Measurements from ENCODE around the gene ATP1A4. TPM values are rescaled to one million over a fixed set of nuclear protein-coding genes. Genes with fewer than 3 reads are reported as not detected.

ATP1A4 gene
- polyA plus RNA-seq, 3 donors: 0.11 to 0.32 (median 0.12) TPM

DNA sequence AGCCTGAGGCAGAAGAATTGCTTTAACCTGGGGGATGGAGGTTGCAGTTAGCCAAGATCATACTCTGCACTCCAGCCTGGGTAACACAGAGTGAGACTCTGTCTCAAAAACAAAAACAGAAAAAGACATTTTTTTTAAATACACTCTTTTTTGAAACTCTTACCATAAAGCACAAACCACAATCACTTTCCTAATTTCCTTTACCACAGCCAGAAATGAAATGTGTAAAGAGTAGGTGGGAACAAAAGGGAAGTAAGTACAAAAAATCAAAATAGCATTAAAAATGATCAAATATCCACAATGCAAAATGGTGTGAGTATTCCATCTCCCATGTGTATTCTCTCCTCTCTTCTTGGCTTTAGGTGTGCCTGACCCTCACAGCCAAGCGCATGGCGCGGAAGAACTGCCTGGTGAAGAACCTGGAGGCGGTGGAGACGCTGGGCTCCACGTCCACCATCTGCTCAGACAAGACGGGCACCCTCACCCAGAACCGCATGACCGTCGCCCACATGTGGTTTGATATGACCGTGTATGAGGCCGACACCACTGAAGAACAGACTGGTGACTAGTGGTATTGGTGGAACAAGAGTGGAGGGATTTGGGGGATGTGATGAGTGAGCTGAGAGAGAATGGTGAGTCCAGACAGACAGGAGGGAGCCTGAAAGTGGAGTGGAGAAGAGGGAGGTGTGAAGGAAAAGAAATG is 14.9 kb downstream of the ATP1A4 start:
- DNase-seq (ENCODE audit: extremely low read depth in 1 of 11, low read depth in 9 of 11, low spot score in 4 of 11): no peak

GRCh38 chr1:160167056-160167455 is 15.7 kb downstream of the ATP1A4 start:
- DNase-seq (ENCODE audit: extremely low read depth in 1 of 11, low read depth in 9 of 11, low spot score in 4 of 11): no peak

GRCh38 chr1:160167580-160167979 is 16.2 kb downstream of the ATP1A4 start:
- no peak for DNase-seq (ENCODE audit: extremely low read depth in 1 of 11, low read depth in 9 of 11, low spot score in 4 of 11)

DNA sequence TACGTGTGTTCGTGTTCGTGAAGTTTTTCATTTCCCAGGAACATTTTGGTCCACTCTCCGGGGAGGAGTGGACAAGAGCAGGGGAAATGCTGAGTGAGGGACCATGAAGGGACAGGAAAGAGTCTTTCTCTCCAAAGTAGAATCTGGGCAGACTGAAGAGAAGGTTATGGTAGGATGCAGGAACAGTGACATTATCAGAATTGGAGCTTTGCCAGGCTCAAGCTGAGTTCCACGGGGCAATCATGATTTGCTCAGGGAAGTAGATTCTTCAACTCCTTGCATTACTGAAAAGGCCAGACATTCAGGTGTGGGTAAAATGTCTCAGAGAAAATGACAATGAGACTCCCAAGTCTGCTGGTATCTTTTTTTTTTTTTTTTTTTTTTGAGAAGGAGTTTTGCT is 16.6 kb downstream of the ATP1A4 start:
- no peak for DNase-seq (ENCODE audit: extremely low read depth in 1 of 11, low read depth in 9 of 11, low spot score in 4 of 11)

DNA sequence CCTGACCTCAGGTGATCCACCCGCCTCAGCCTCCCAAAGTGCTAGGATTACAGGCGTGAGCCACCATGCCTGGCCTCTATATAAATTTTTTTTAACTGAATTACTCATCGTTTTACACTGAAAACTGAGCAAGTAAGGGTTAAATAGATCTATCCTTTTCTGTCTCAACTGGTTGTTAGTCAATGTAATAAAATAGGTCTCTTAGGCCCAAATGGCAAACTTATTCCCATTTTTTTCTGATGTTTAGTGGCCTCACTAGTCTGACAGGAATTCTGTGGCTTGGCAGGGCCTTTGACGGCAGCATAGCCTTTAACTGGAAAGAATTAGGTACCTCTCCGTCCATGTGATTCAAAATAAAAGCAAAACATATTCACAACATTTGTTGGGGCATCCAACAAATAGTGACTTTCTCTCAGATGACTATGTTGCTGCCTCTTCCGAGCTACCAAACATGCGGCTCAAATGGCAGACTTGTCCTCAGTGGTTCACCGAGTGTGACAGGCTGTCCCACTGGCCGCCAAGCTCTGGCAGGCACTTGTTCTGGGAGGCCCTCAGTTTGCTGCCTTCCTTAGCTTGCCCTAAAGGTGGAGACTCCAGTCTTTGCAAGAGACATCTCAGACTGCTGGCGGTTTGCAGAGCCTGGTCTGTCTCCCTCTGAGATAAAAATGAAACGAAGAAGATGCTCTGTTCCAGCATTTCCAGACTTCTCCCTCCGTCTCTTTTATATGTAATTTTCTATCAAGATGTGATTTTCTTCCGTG is 17.4 kb downstream of the ATP1A4 start:
- no peak for DNase-seq (ENCODE audit: extremely low read depth in 1 of 11, low read depth in 9 of 11, low spot score in 4 of 11)

DNA sequence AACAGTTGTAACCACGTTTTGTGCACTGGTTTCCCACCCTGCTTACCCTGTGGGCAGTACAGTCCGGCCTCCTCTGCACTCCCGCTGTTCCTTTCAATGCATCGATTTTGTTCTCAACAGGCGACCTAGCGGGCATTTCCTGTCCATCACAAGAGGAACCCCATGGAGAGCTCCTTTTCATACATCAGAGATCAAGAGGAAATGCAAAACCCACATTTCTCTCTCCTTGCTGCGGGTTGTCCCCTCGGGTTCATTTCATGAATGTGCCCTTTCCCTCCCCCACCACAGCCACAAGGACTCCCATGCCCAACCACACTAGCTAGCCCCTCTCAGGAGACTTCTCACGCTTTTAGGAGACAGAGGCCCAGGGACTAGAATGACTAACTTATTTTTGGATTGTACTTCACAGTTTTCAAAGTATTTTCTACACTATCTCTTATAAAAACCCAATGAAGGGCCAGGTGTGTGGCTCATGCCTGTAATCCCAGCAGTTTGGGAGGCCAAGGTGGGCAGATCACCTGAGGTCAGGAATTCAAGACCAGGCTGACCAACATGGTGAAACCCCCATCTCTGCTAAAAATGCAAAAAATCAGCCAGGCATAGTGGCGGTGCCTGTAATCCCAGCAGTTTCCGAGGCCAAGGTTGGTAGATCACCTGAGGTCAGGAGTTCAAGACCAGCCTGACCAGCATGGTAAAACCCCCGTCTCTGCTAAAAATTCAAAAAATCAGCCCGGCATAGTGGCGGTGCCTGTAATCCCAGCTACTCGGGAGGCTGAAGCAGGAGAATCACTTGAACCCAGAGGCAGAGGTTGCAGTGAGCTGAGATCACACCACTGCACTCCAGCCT is 18.4 kb downstream of the ATP1A4 start:
- no peak for DNase-seq (ENCODE audit: extremely low read depth in 1 of 11, low read depth in 9 of 11, low spot score in 4 of 11)

DNA sequence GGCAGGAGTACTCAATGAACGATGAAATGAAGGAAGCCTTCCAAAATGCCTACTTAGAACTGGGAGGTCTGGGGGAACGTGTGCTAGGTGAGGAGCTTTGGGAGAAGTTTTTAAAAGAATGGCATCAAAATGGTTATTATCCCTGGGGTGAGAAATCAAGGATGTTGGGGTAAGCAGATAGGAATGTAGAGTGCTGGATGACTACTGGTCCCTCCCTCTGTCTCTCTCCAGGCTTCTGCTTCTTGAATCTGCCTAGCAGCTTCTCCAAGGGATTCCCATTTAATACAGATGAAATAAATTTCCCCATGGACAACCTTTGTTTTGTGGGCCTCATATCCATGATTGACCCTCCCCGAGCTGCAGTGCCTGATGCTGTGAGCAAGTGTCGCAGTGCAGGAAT is 20.0 kb downstream of the ATP1A4 start:
- no peak for DNase-seq (ENCODE audit: extremely low read depth in 1 of 11, low read depth in 9 of 11, low spot score in 4 of 11)

GRCh38 chr1:160171980-160172379 is 20.6 kb downstream of the ATP1A4 start:
- no peak for DNase-seq (ENCODE audit: extremely low read depth in 1 of 11, low read depth in 9 of 11, low spot score in 4 of 11)

DNA sequence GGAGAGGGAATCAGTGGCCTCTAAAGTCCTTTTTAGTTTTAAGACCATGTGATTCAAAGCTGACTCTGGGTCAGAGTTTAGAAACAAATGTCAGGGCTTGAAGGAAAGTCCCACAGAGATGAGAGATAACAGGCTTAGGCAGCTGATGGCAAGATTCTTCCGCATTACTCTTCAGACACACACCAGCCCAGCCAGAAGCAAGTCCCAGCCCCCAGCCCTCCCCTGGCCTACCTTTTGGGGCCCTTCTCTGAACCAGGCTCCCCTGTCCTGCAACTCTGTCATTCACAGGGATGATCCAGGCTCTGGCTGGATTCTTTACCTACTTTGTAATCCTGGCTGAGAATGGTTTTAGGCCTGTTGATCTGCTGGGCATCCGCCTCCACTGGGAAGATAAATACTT is 25.8 kb downstream of the ATP1A4 start:
- no peak for DNase-seq (ENCODE audit: extremely low read depth in 1 of 11, low read depth in 9 of 11, low spot score in 4 of 11)

GRCh38 chr1:160177667-160178066 is 26.3 kb downstream of the ATP1A4 start:
- no peak for DNase-seq (ENCODE audit: extremely low read depth in 1 of 11, low read depth in 9 of 11, low spot score in 4 of 11)

GRCh38 chr1:160178731-160179130 is 27.3 kb downstream of the ATP1A4 start:
- DNase-seq (ENCODE audit: extremely low read depth in 1 of 11, low read depth in 9 of 11, low spot score in 4 of 11): no peak

DNA sequence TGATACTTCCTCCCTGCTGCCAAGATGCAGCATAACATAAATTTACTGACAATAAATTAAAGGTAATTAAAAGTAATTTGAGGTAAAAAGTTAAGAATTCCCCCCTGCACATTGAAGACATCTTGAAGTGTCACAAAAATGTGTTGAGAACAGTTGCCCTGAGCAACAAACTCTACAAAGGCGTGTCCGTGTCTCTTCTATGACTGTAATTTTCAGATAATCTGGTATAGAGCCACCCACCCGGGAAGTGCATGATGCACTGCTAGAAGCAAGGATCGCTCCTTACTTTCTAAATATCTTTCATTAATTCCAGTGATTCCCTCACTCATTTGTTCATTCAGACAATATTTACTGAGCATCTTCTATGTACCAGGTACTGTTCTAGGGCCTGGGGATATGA is 27.9 kb downstream of the ATP1A4 start:
- no peak for DNase-seq (ENCODE audit: extremely low read depth in 1 of 11, low read depth in 9 of 11, low spot score in 4 of 11)

DNA sequence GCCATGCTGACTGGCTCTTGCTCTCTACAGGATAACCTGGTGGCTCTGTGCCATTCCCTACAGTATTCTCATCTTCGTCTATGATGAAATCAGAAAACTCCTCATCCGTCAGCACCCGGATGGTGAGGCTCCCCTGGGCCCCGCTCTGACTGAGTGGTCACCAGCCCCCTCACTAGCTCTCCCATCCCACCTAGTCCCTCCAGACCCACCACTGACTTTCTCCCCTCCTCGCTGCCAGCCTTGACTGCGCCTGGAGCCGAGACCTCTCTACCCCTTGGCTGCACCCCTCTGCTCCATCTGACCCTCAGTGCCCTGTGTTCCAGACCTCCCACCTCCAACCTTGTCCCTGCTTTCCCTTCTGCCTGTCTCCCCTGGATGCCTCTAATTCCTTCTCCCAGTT is 34.8 kb downstream of the ATP1A4 start:
- no peak for DNase-seq (ENCODE audit: extremely low read depth in 1 of 11, low read depth in 9 of 11, low spot score in 4 of 11)

DNA sequence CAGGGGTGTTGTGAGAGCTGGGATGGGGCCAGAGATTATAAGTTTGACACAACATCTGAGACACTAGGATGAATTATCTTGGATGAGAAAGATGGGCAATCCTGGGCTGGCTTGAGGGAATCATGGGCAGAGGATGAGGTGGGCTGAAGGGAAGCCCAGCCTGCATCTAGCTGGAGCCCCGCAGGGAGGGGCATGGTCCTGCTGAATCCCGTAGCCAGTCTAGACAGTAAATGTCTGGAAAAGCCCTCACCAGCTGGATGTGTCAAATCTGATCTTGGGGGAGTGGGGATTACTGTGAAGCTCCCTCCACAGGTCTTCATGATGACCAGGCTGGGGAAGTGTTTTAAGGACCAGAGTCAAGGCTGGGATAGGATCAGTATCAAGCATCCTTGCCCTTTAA is 35.3 kb downstream of the ATP1A4 start:
- no peak for DNase-seq (ENCODE audit: extremely low read depth in 1 of 11, low read depth in 9 of 11, low spot score in 4 of 11)

DNA sequence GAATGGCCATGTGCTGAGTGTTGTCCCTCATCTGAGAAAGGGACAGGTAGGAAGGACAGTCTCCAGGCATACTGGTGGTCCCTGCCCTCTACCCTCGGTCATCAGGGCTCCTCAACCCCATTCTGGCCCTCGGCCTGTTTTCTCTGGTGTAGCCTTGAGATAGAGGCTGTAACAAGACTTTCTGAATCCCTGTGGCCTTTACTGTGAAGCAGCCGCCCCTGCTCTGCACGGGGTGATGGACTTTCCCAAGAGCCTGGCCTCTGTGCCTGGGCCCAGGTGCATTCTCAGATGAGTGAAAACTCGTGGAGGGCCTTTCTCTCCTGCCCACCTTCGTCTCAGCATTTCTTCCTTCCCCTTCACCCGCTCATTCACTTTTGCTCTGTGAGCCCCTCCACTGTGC is 36.0 kb downstream of the ATP1A4 start:
- DNase-seq (ENCODE audit: extremely low read depth in 1 of 11, low read depth in 9 of 11, low spot score in 4 of 11): no peak

DNA sequence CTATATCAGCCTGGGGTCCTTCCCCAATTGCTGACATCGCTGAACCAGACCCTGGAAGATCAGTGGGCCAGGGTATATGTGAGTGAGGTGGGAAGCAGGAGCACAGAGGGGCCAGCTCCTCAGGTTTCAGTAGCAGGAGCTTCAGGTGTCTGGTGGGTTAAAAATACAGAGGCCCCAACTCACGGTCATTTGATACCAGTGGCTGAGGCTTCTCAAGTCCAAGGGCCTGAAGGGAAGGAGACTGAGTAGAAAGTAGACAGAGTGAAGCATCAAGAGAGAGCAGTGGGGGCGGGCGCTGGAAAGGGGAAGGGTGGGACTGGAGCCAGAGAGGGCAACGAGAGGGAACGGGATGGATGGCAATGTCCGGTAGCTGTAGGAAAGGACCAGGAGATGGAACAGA is 36.9 kb downstream of the ATP1A4 start:
- no peak for DNase-seq (ENCODE audit: extremely low read depth in 1 of 11, low read depth in 9 of 11, low spot score in 4 of 11)

DNA sequence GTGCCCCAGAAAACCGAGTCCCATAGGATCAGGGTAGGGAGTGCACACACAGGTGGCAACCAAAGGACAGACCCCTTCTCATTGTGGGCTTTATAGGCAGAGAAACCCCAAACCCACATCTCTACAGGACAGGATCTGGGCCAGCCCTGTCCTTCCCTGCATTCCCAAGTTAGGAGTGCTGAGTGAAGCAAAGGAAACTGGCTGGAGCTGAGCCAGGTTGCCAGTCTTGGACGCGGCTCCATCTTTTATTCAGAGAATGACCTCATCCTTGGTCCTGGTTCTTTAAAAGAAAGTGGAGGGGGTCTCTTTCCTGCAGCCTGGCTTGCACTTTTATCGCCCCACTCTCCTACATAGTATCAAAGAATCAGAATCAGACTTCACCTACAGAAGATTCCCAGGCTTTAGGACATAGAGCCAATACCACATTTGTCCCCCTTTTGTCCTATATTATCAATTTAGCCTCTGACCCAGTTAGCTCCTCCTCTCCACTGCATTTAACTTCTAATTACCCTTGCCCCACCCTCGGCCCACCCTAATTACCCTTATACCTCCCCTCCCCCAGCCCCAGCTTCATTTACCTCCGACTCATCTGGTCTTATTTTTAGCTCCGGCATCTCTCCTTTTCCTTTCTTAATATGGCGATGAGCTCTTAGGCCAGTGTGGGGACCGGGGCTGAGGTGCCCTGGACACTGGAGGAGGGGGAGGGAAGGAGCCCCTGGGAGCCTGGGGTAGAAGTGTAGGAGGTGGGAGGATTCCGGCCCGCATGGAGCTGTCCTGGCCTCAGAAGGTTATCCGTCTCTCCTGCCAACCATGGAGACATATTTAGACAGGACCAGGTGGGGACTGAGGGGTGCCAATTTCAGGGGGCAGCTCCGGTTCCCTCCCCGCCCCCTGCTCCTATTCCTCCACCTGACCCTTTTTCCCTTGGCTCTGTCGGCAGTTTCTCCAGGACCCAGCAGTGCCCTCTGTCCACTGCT is 38.5 kb downstream of the ATP1A4 start, which contains the start of gene CASQ1:
CASQ1 (plus strand) TSS at position 927 of the 977 bp plus-strand sequence. CDS start 177 bp downstream, outside the sequence.
- no peak for DNase-seq (ENCODE audit: extremely low read depth in 1 of 11, low read depth in 9 of 11, low spot score in 4 of 11)

GRCh38 chr1:160191756-160192155 is 40.4 kb downstream of the ATP1A4 start:
- no peak for DNase-seq (ENCODE audit: extremely low read depth in 1 of 11, low read depth in 9 of 11, low spot score in 4 of 11)

GRCh38 chr1:160192234-160192633 is 40.8 kb downstream of the ATP1A4 start:
- DNase-seq (ENCODE audit: extremely low read depth in 1 of 11, low read depth in 9 of 11, low spot score in 4 of 11): no peak

Data from renal cortex interstitium (tissue), 11 donors.